ENCODE measurements around the gene FABP1.

FABP1 gene

GRCh38 chr2:88141952-88142351, 14.1 kb upstream of the FABP1 start:
- Histone ChIP-seq H3K9me3 (ENCODE audit: insufficient read depth, low read length, severe bottlenecking) (no peaks in the 10 kb centered on the region), H3K27ac (ENCODE audit: low read length) (no peak overlapping the region), H3K9ac (ENCODE audit: low read depth, low read length) (no peak overlapping the region), H2AFZ (ENCODE audit: low read depth, low read length) (no peak overlapping the region), H3K79me2 (ENCODE audit: insufficient read depth, low read length) (no peaks in the 10 kb centered on the region), H3K4me1 (ENCODE audit: insufficient read depth, low read length) (no peaks in the 10 kb centered on the region), H3K4me3 (ENCODE audit: low read depth in 1 of 2, low read length in 2 of 2) (no peak overlapping the region), H3K36me3 (ENCODE audit: insufficient read depth, low read length) (no peaks in the 10 kb centered on the region), H4K20me1 (ENCODE audit: insufficient read depth, low read length) (no peaks in the 10 kb centered on the region), H3K27me3 (ENCODE audit: insufficient read depth, low read length, poor library complexity) (no peaks in the 10 kb centered on the region), H3K4me2 (ENCODE audit: insufficient read depth, low read length) (no peak overlapping the region)
- DNase-seq (no peak), ATAC-seq (ENCODE audit: insufficient read depth, low read depth) (no peak)
- TF ChIP-seq, protein P1, sequence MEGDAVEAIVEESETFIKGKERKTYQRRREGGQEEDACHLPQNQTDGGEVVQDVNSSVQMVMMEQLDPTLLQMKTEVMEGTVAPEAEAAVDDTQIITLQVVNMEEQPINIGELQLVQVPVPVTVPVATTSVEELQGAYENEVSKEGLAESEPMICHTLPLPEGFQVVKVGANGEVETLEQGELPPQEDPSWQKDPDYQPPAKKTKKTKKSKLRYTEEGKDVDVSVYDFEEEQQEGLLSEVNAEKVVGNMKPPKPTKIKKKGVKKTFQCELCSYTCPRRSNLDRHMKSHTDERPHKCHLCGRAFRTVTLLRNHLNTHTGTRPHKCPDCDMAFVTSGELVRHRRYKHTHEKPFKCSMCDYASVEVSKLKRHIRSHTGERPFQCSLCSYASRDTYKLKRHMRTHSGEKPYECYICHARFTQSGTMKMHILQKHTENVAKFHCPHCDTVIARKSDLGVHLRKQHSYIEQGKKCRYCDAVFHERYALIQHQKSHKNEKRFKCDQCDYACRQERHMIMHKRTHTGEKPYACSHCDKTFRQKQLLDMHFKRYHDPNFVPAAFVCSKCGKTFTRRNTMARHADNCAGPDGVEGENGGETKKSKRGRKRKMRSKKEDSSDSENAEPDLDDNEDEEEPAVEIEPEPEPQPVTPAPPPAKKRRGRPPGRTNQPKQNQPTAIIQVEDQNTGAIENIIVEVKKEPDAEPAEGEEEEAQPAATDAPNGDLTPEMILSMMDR (IDR thresholded peaks at IDR 0.05; ENCODE audit: borderline replicate concordance, extremely low read depth, low read length, poor library complexity, severe bottlenecking) = no peak
- TF ChIP-seq EZH2 (IDR thresholded peaks at IDR 0.05; ENCODE audit: borderline replicate concordance, low read depth, low read length, severe bottlenecking) = no peak

- no peak for DNase-seq
- Histone ChIP-seq H3K27ac (ENCODE audit: low read length) (no peak overlapping the region), H3K36me3 (ENCODE audit: insufficient read depth, low read length) (no peaks in the 10 kb centered on the region), H3K9ac (ENCODE audit: low read depth, low read length) (no peak overlapping the region), H3K9me3 (ENCODE audit: insufficient read depth, low read length, severe bottlenecking) (no peaks in the 10 kb centered on the region), H2AFZ (ENCODE audit: low read depth, low read length) (no peak overlapping the region), H4K20me1 (ENCODE audit: insufficient read depth, low read length) (no peaks in the 10 kb centered on the region), H3K27me3 (ENCODE audit: insufficient read depth, low read length, poor library complexity) (peaks cover 5% of the 10 kb centered on the region), H3K4me1 (ENCODE audit: insufficient read depth, low read length) (no peaks in the 10 kb centered on the region), H3K4me2 (ENCODE audit: insufficient read depth, low read length) (no peak overlapping the region), H3K4me3 (ENCODE audit: low read depth in 1 of 2, low read length in 2 of 2) (no peak overlapping the region), H3K79me2 (ENCODE audit: insufficient read depth, low read length) (no peaks in the 10 kb centered on the region)
- no peak for TF ChIP-seq EZH2 (IDR thresholded peaks at IDR 0.05; ENCODE audit: borderline replicate concordance, low read depth, low read length, severe bottlenecking)
- TF ChIP-seq, protein P1 (IDR thresholded peaks at IDR 0.05; ENCODE audit: borderline replicate concordance, extremely low read depth, low read length, poor library complexity, severe bottlenecking) = no peak
- ATAC-seq (ENCODE audit: insufficient read depth, low read depth) = no peak
Observed at GRCh38 chr2:88139804-88140203, 11.9 kb upstream of the FABP1 start.

GRCh38 chr2:88139203-88139702, 11.4 kb upstream of the FABP1 start:
- TF ChIP-seq EZH2 (IDR thresholded peaks at IDR 0.05; ENCODE audit: borderline replicate concordance, low read depth, low read length, severe bottlenecking) = no peak
- no peak overlapping the region for H2AFZ ChIP-seq (ENCODE audit: low read depth, low read length)
- no peaks in the 10 kb centered on the region for H3K79me2 ChIP-seq (ENCODE audit: insufficient read depth, low read length)
- no peaks in the 10 kb centered on the region for H3K4me1 ChIP-seq (ENCODE audit: insufficient read depth, low read length)
- no peak overlapping the region for H3K4me3 ChIP-seq (ENCODE audit: low read depth in 1 of 2, low read length in 2 of 2)
- H4K20me1 ChIP-seq (ENCODE audit: insufficient read depth, low read length) = no peaks in the 10 kb centered on the region
- H3K27ac ChIP-seq (ENCODE audit: low read length) = no peak overlapping the region
- H3K9me3 ChIP-seq (ENCODE audit: insufficient read depth, low read length, severe bottlenecking) = no peaks in the 10 kb centered on the region
- no peak overlapping the region for H3K4me2 ChIP-seq (ENCODE audit: insufficient read depth, low read length)
- no peak for DNase-seq
- no peak for ATAC-seq (ENCODE audit: insufficient read depth, low read depth)
- H3K36me3 ChIP-seq (ENCODE audit: insufficient read depth, low read length) = no peaks in the 10 kb centered on the region
- H3K27me3 ChIP-seq (ENCODE audit: insufficient read depth, low read length, poor library complexity) = peaks cover 5% of the 10 kb centered on the region
- H3K9ac ChIP-seq (ENCODE audit: low read depth, low read length) = no peak overlapping the region

GRCh38 chr2:88137833-88138232, 10.0 kb upstream of the FABP1 start:
- H2AFZ ChIP-seq (ENCODE audit: low read depth, low read length) = no peak overlapping the region
- no peaks in the 10 kb centered on the region for H4K20me1 ChIP-seq (ENCODE audit: insufficient read depth, low read length)
- H3K36me3 ChIP-seq (ENCODE audit: insufficient read depth, low read length) = no peaks in the 10 kb centered on the region
- no peaks in the 10 kb centered on the region for H3K9me3 ChIP-seq (ENCODE audit: insufficient read depth, low read length, severe bottlenecking)
- H3K27me3 ChIP-seq (ENCODE audit: insufficient read depth, low read length, poor library complexity) = peaks cover 9% of the 10 kb centered on the region
- DNase-seq (no peak), ATAC-seq (ENCODE audit: insufficient read depth, low read depth) (no peak)
- H3K4me1 ChIP-seq (ENCODE audit: insufficient read depth, low read length) = no peaks in the 10 kb centered on the region
- TF ChIP-seq, protein P1 (IDR thresholded peaks at IDR 0.05; ENCODE audit: borderline replicate concordance, extremely low read depth, low read length, poor library complexity, severe bottlenecking) = no peak
- no peak for TF ChIP-seq EZH2 (IDR thresholded peaks at IDR 0.05; ENCODE audit: borderline replicate concordance, low read depth, low read length, severe bottlenecking)
- no peak overlapping the region for H3K27ac ChIP-seq (ENCODE audit: low read length)
- H3K9ac ChIP-seq (ENCODE audit: low read depth, low read length) = no peak overlapping the region
- H3K79me2 ChIP-seq (ENCODE audit: insufficient read depth, low read length) = no peaks in the 10 kb centered on the region
- H3K4me2 ChIP-seq (ENCODE audit: insufficient read depth, low read length) = no peak overlapping the region
- no peak overlapping the region for H3K4me3 ChIP-seq (ENCODE audit: low read depth in 1 of 2, low read length in 2 of 2)
